HG03095 (cell line): ENCODE results near the gene TCF4.

Source experiments
- ATAC-seq: cut with Tn5 transposase; IDR thresholded peaks from one replicate; pipeline ENCODE4 v1.9.1; 2021; ENCODE audit warnings: moderate library complexity; ENCODE audit not compliant: unreplicated experiment

TCF4 gene

DNA sequence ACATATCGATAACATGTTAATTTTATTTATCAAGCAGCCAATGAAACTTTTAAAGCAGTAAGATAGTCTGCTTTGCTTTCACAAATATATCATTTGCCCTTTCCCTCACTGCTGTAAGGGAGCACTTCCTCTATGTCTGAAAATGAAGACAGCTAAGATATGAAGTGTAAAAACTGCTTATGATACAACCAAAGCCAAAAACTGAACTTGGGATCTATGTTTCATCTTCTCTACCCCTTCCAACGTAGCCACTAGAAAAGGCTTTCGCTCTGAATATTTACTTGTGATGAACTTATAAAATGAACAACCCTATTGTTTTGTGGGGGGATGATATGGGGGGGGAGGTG lies 140.3 kb downstream of the TCF4 start:
- no peak for ATAC-seq

GRCh38 chr18:55446996-55447671 lies 140.9 kb downstream of the TCF4 start:
- no peak for ATAC-seq

- ATAC-seq, result no peak
Measured at GRCh38 chr18:55444536-55444935, 143.5 kb downstream of the TCF4 start.

GRCh38 chr18:55443776-55444175 lies 144.2 kb downstream of the TCF4 start:
- no peak for ATAC-seq

- no peak for ATAC-seq
Measured at GRCh38 chr18:55442561-55442960, 145.4 kb downstream of the TCF4 start.

DNA sequence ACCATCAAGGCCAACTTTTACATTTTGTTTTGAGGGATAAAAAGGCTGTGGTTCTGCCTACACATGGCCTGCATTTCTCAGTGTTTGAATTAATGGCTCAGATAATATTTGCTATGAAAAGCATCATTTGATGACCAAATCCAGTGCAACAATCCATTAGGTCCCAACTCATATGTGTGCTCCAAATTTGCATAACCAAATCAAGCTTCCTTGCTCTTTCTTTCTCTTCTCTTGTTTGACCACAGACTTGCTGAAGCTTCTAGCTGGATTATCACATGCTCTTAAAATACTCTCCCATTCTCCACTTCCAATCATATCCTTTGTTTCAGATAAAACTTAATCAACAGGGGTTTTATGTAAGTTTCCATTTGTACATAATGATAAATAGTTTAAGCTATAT lies 147.0 kb downstream of the TCF4 start:
- no peak for ATAC-seq

- ATAC-seq, result no peak
Measured at GRCh38 chr18:55439056-55439455, 148.9 kb downstream of the TCF4 start.

- ATAC-seq, result no peak
Measured at GRCh38 chr18:55435592-55435991, 152.4 kb downstream of the TCF4 start.

GRCh38 chr18:55433648-55434047 lies 154.3 kb downstream of the TCF4 start:
- no peak for ATAC-seq

DNA sequence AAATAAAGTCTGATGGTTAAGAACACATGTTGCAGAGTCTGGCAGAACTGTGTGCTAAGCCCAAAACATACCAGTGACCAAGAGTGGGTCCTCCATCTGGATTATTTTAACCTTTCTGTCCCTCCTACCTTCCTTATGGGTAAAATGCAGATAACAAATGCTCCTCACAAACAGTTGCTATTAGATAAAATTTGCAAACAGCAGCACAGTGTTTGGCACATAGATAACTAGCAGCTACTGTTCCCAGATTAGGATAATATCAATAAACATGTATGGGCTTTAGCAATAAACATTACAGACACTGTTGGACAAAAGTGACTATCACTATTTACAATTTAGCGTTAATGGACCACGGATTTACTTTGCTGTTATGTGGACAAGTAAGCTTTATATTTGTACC lies 154.9 kb downstream of the TCF4 start:
- ATAC-seq, result no peak

DNA sequence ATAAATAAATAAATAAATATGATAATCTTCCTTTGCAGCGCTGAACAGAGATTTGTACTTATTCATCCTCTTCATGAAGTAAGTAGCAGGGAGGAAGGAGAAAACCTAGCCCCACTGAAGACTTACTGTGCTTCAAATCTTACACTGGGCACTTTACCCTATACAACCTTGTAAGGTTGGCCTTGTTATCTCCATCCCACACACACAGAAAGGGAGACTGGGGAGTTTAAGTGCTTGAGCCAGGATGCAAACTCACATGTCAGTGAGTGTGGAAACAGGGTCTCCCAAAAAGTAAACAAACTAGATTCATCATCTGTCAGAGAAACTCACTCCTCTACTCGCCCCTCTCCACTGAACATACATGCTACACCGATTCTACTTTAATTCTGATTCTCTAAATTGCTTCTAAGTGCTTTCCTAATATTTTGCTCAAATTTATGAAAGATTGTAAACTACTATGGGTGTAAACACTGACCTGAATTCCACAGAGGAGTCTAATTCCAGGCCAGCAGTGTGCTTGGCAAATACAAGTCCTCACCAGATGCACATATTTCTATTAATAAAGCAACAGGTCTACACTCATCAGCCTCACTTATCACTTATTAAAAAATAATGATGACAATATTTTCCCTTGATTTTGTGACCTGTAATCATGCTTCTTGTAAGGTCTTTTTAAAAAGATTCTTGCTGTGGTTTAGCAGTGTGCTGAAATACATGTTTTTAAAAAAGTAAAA lies 155.5 kb downstream of the TCF4 start:
- ATAC-seq, result no peak

- no peak for ATAC-seq
Measured at GRCh38 chr18:55430026-55430425, 158.0 kb downstream of the TCF4 start.

GRCh38 chr18:55427951-55428350 lies 160.0 kb downstream of the TCF4 start:
- no peak for ATAC-seq

DNA sequence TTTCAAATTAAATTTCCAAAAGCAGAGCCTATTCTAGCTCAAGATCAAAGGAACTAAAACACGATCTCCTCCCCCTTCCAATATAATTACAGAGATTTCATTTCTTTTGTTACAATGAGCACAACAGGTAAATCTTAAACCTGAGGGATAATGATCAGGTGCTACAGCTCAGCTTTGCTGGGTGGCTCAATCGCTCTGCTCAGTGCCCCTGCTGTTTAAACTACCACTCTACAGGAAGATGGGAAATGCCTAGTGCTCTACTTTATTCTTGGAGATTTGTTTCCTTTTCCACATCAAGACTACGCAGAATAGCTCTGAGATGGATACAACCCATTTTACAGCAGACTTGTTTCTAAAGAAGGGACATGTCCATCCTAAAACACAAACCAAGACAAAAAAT lies 162.3 kb downstream of the TCF4 start:
- no peak for ATAC-seq

DNA sequence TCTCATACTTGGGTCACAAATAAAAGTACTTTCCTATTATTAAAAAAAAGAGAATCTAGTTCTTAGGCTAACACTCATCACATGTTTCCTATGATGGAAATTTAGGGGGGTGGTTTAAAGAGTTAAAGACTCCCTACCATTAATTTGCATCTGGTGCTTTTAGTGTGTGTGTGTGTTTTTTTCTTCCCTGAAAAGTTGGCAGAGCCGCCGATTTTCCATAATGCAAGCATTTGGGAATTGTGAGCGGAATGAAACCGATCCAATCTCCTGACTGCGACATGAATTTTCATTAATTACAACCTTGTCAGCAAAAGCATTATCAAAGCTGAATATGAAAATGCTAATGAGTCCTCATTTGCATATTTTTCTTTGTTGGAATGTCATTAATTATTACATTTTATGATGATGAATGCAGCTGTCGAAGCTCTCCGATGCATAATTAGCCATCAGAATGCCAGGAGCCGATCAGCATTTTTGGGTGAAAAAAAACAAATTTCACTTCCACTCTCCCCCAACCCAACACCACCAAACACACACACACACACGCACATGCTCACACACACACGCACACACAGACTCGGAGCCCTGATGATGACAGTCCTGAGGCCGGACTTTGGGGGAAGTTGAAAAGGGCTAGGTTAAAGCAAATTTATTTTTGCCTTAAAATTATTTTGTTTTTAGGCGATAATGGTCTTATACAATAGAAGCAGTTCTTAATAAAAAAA lies 165.4 kb downstream of the TCF4 start:
- ATAC-seq, result no peak

DNA sequence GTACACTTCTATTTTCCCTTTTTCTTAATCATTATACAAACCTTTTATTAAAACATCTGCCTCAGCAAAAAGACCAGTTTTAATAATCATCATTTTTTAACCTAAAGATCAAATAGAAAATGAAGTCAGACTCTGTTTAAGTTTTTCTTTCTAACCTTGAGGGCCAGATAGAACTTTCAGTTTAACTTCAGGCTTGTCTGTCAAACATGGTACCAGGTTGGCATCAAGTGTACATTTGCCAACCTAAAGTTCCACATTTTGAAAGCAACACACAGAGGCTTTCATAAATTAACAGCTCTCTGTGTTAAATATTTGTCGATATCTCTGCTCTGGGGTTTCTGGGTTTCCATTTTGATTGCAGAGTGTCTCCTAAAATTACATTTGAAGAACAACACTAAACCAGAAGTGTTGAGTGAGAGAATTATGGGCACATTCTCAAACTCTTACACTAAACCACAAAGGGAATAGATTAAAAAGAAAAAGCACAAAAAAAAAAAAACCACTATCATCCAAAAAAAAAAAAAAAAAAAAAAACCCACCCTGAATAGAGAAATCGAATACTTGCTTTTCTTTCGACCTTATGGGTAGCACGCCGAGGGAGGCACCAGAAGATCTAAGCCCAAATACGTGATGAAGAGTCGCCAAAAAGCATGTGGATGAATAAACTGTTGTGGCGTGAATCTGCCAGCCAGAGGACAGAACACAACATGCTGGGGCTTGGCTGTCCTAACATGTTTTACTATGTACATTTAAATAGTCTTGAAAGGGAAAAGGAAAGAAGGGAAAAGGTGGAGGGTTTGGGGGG lies 166.2 kb downstream of the TCF4 start:
- ATAC-seq, result no peak

- ATAC-seq, result no peak
Measured at GRCh38 chr18:55421308-55421614, 166.7 kb downstream of the TCF4 start.

- ATAC-seq, result no peak
Measured at GRCh38 chr18:55420665-55421307, 167.2 kb downstream of the TCF4 start.

DNA sequence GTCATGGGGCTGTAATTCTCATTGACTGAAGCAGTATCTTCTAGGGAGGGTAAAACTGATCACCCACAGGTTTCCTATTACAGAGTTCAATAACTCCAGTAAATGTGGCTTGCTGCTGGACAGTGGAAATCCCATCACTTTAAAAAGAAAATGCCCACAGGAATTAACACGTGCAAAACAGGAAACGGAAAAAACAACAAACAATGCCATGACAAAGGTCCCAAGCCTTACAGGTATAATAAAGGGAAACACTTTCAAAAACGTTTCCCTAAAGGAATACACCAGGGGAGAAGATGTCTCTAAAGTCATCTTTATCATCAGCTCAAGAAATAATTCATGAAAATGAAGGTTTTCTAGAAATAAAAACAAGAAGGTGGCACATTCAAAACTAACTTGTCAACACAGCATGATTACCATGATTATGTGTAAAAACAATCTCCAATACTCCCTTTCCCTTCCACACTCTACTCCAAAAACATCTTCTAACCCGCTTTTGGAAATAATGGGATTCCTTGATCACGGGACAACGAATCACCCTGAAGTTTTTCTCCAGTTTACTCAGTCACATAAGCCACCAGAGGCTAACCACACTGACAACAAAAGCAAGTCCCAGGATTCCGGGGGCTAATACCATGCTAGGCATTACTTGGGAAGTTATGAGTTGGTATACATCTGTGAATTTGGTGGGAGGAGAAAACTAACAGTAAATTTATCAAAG lies 167.9 kb downstream of the TCF4 start:
- ATAC-seq, result no peak
